GM23338 (cell line): ENCODE measurements around the gene PIK3C2G. TPM values are rescaled to one million over a fixed set of nuclear protein-coding genes. Genes with fewer than 3 reads are reported as not detected.

ENCODE experiments used
- ATAC-seq: fragments of 200-7000 bp; cut with Tn5 transposase; 3 replicates; pipeline ENCODE4 v1.9.1; 2020
- DNase-seq: peaks from one replicate; pipeline ENCODE4 v3.0.0-alpha.2; 2015; ENCODE audit warnings: low spot score
- H2AFZ ChIP-seq: fragments of 200-600 bp; sonication (generic); 2 replicates; pipeline ENCODE4 v1.8.0; 2016; ENCODE audit warnings: antibody characterized with exemption, mild to moderate bottlenecking, moderate library complexity
- H3F3A ChIP-seq: fragments of 200-600 bp; sonication (generic); replicated peaks from 2 replicates; pipeline ENCODE4 v1.8.0; 2017; ENCODE audit warnings: antibody characterized with exemption, mixed run types, low read depth
- H3K27ac ChIP-seq: fragments of 200-600 bp; sonication (generic); 2 replicates; pipeline ENCODE4 v1.6.1; 2016; ENCODE audit warnings: low read depth
- H3K27me3 ChIP-seq: fragments of 200-600 bp; sonication (generic); 2 replicates; pipeline ENCODE4 v1.8.0; 2016; ENCODE audit warnings: mild to moderate bottlenecking, mixed run types, moderate library complexity; ENCODE audit not compliant: insufficient read depth
- H3K36me3 ChIP-seq: fragments of 200-600 bp; sonication (generic); 2 replicates; pipeline ENCODE4 v1.8.0; 2016; ENCODE audit warnings: mild to moderate bottlenecking; ENCODE audit not compliant: insufficient read depth
- H3K4me1 ChIP-seq: fragments of 200-600 bp; sonication (generic); 2 replicates; pipeline ENCODE4 v1.8.0; 2016; ENCODE audit warnings: mild to moderate bottlenecking, moderate library complexity; ENCODE audit not compliant: insufficient read depth
- H3K4me2 ChIP-seq: fragments of 200-600 bp; sonication (generic); 2 replicates; pipeline ENCODE4 v1.7.1; 2017; ENCODE audit warnings: mixed run types
- H3K4me3 ChIP-seq: fragments of 200-600 bp; sonication (generic); 2 replicates; pipeline ENCODE4 v1.6.1; 2016; ENCODE audit warnings: mixed run types
- H3K79me2 ChIP-seq: fragments of 200-600 bp; sonication (generic); replicated peaks from 2 replicates; pipeline ENCODE4 v1.8.0; 2017; ENCODE audit warnings: mild to moderate bottlenecking; ENCODE audit not compliant: insufficient read depth
- H3K9me2 ChIP-seq: fragments of 200-600 bp; sonication (generic); 2 replicates; pipeline ENCODE4 v1.8.0; 2017; ENCODE audit not compliant: insufficient read depth
- H4K20me1 ChIP-seq: fragments of 200-600 bp; sonication (generic); replicated peaks from 2 replicates; pipeline ENCODE4 v1.8.0; 2017; ENCODE audit warnings: mild to moderate bottlenecking; ENCODE audit not compliant: insufficient read depth
- H3K27ac Mint-ChIP-seq: 2 replicates; pipeline ENCODE4 v1.8.0; 2020; ENCODE audit warnings: inconsistent platforms, mild to moderate bottlenecking, moderate library complexity, mixed read lengths
- H3K27me3 Mint-ChIP-seq: 3 replicates; pipeline ENCODE4 v1.8.0; 2022; ENCODE audit warnings: low read depth, mild to moderate bottlenecking, moderate library complexity, mixed read lengths, inconsistent platforms; ENCODE audit not compliant: insufficient read depth, poor library complexity
- H3K36me3 Mint-ChIP-seq: 3 replicates; pipeline ENCODE4 v1.8.0; 2021; ENCODE audit warnings: low read depth, mild to moderate bottlenecking, inconsistent platforms, moderate library complexity, mixed read lengths
- H3K4me1 Mint-ChIP-seq: 3 replicates; pipeline ENCODE4 v1.8.0; 2020; ENCODE audit warnings: mild to moderate bottlenecking, inconsistent platforms, mixed read lengths
- H3K4me3 Mint-ChIP-seq: 3 replicates; pipeline ENCODE4 v1.8.0; 2021; ENCODE audit warnings: moderate library complexity, mild to moderate bottlenecking, inconsistent platforms, mixed read lengths
- H3K9me3 Mint-ChIP-seq: 3 replicates; pipeline ENCODE4 v1.8.0; 2020; ENCODE audit warnings: moderate library complexity, mild to moderate bottlenecking, inconsistent platforms, mixed read lengths
- ETS1 ChIP-seq: IDR thresholded peaks from 2 replicates; pipeline ENCODE4 v1.6.1; 2016; ENCODE audit warnings: antibody characterized with exemption
- EZH2 ChIP-seq: fragments of 200-600 bp; sonication (generic); IDR thresholded peaks from one replicate; pipeline ENCODE4 v1.8.0; 2017; ENCODE audit warnings: antibody characterized with exemption, mild to moderate bottlenecking, low read depth; ENCODE audit not compliant: unreplicated experiment
- EZH2phosphoT487 ChIP-seq: fragments of 200-600 bp; sonication (generic); IDR thresholded peaks from one replicate; pipeline ENCODE4 v1.8.1; 2018; ENCODE audit warnings: antibody characterized with exemption; ENCODE audit not compliant: unreplicated experiment
- NANOG ChIP-seq: IDR thresholded peaks from 2 replicates; pipeline ENCODE4 v1.6.1; 2016; ENCODE audit warnings: antibody characterized with exemption, borderline replicate concordance
- REST ChIP-seq: IDR thresholded peaks from one replicate; pipeline ENCODE4 v1.6.1; 2018; ENCODE audit warnings: antibody characterized with exemption; ENCODE audit not compliant: unreplicated experiment
- STAT1 ChIP-seq: IDR thresholded peaks from one replicate; pipeline ENCODE4 v1.6.1; 2016; ENCODE audit warnings: antibody characterized with exemption; ENCODE audit not compliant: unreplicated experiment
- ZNF114 ChIP-seq: fragments of 250-450 bp; sonication (Bioruptor Pico); IDR thresholded peaks from 2 replicates; pipeline ENCODE4 v1.5.0; 2020; ENCODE audit warnings: mild to moderate bottlenecking, moderate library complexity
- polyA plus RNA-seq: library from polyadenylated mRNA; unstranded; fragments of >200 nt; fragmentation: Nextera tagmentation; extraction: Ambion mirVana; gene quantifications from 2 replicates; pipeline ENCODE4 v1.2.1, GENCODE V29; 2016
- total RNA-seq: library from RNA; depleted of rRNA; stranded (reverse); fragments of >200 nt; shearing (Covaris generic); gene quantifications from 2 replicates; pipeline ENCODE4 v1.2.3, GENCODE V29; 2014
- TF ChIP-seq, protein P1 (sequence below): fragments of 250-450 bp; sonication (Bioruptor Pico); IDR thresholded peaks from 2 replicates; pipeline ENCODE4 v1.5.0; 2020; ENCODE audit warnings: mild to moderate bottlenecking, moderate library complexity
- TF ChIP-seq, protein P2 (sequence below), 2 experiments: fragments of 200-600 bp in 1 of 2; sonication (generic) in 1 of 2; conservative IDR thresholded peaks; 2 replicates each; pipeline versions ENCODE4 v1.5.1 to v1.6.1; 2016 to 2017; ENCODE audit warnings: antibody characterized with exemption in 2 of 2, low read depth in 2 of 2, mild to moderate bottlenecking in 2 of 2, moderate library complexity in 1 of 2

The PIK3C2G gene
- total and polyA plus RNA-seq, 2 experiments from 2014 or later, result not detected

DNA sequence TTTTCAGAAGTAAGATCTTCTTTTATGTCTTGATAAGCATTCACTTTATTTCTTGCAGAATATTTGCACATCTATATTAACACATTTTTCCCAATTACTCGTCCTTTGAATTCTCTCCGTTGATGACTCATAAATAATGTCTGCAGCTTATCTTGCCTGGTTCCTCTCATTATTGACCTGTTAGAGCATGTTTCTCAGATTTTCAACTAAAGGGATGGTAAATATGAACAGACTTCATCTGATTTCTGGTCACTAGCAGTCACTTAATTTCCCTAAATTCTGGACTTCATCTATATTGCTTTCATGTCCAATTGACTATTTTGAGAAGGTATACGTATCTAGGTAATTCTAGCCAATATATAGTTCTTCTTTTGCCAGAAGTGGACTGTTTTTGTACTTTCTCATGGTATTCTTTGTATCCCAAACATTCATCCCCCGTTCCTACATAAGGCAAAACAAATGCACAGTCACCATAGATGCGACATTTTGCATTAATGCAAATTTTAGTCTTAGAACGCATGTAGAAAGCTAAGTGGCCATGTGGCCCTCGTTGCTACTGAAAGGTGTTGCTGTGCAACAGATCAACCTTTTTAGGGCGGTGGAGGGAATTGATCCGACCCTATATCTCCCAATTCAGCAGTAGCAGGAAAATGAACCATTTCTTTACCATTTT is 6.2 kb downstream of the PIK3C2G start (continued):
- TF ChIP-seq, protein P1, sequence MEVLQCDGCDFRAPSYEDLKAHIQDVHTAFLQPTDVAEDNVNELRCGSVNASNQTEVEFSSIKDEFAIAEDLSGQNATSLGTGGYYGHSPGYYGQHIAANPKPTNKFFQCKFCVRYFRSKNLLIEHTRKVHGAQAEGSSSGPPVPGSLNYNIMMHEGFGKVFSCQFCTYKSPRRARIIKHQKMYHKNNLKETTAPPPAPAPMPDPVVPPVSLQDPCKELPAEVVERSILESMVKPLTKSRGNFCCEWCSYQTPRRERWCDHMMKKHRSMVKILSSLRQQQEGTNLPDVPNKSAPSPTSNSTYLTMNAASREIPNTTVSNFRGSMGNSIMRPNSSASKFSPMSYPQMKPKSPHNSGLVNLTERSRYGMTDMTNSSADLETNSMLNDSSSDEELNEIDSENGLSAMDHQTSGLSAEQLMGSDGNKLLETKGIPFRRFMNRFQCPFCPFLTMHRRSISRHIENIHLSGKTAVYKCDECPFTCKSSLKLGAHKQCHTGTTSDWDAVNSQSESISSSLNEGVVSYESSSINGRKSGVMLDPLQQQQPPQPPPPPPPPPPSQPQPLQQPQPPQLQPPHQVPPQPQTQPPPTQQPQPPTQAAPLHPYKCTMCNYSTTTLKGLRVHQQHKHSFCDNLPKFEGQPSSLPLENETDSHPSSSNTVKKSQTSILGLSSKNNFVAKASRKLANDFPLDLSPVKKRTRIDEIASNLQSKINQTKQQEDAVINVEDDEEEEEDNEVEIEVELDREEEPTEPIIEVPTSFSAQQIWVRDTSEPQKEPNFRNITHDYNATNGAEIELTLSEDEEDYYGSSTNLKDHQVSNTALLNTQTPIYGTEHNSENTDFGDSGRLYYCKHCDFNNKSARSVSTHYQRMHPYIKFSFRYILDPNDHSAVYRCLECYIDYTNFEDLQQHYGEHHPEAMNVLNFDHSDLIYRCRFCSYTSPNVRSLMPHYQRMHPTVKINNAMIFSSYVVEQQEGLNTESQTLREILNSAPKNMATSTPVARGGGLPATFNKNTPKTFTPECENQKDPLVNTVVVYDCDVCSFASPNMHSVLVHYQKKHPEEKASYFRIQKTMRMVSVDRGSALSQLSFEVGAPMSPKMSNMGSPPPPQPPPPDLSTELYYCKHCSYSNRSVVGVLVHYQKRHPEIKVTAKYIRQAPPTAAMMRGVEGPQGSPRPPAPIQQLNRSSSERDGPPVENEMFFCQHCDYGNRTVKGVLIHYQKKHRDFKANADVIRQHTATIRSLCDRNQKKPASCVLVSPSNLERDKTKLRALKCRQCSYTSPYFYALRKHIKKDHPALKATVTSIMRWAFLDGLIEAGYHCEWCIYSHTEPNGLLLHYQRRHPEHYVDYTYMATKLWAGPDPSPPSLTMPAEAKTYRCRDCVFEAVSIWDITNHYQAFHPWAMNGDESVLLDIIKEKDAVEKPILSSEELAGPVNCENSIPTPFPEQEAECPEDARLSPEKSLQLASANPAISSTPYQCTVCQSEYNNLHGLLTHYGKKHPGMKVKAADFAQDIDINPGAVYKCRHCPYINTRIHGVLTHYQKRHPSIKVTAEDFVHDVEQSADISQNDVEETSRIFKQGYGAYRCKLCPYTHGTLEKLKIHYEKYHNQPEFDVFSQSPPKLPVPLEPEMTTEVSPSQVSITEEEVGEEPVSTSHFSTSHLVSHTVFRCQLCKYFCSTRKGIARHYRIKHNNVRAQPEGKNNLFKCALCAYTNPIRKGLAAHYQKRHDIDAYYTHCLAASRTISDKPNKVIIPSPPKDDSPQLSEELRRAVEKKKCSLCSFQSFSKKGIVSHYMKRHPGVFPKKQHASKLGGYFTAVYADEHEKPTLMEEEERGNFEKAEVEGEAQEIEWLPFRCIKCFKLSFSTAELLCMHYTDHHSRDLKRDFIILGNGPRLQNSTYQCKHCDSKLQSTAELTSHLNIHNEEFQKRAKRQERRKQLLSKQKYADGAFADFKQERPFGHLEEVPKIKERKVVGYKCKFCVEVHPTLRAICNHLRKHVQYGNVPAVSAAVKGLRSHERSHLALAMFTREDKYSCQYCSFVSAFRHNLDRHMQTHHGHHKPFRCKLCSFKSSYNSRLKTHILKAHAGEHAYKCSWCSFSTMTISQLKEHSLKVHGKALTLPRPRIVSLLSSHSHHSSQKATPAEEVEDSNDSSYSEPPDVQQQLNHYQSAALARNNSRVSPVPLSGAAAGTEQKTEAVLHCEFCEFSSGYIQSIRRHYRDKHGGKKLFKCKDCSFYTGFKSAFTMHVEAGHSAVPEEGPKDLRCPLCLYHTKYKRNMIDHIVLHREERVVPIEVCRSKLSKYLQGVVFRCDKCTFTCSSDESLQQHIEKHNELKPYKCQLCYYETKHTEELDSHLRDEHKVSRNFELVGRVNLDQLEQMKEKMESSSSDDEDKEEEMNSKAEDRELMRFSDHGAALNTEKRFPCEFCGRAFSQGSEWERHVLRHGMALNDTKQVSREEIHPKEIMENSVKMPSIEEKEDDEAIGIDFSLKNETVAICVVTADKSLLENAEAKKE, result no peak
- TF ChIP-seq NANOG, result no peak
- TF ChIP-seq ZNF114, result no peak
- no peak for TF ChIP-seq EZH2phosphoT487
- no peak for TF ChIP-seq EZH2

DNA sequence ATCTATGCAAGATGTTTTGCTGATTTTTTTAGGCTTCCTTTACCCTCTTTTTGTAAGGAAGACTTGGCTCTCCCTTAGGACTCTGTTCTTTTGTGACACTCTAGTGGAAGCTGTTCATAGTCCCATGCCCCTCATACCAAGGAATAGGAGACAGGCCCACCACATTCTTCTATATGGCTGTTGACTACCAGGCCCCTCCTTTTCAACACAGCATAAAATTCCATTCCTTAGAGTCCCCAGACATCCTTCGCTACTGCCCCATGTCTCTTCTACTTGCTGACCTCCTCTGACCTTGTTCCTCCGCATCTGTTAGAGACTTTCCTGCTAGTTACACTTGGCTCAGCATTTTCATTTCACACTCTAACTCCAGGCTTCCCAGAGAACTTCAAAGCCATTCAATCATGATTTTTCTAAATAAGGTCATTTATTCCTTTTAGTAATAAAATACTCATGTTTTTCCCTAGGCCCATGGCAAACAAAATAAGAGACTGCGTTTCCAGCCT is 9.7 kb downstream of the PIK3C2G start:
- H3K79me2 ChIP-seq, result no peaks in the 10 kb centered on the region
- no peak overlapping the region for H3K27ac ChIP-seq
- H3K4me2 ChIP-seq, result no peak overlapping the region

More for the DNA sequence above, 9.7 kb downstream of the PIK3C2G start:
- Histone ChIP-seq H3K36me3 (no peaks in the 10 kb centered on the region), H3K9me2 (no peaks in the 10 kb centered on the region), H2AFZ (no peak overlapping the region), H3K4me3 (no peak overlapping the region), H3K27me3 (no peaks in the 10 kb centered on the region), H3F3A (no peaks in the 10 kb centered on the region), H4K20me1 (no peaks in the 10 kb centered on the region), H3K4me1 (0 out of 2 replicates have a peak, but pooled peaks cover 2% of the 10 kb centered on the region)
- ATAC-seq, result no peak; the same call in 2 of the 3 replicates
- Mint-ChIP-seq H3K4me1 (peaks cover 2% of the 10 kb centered on the region), H3K36me3 (no peaks in the 10 kb centered on the region), H3K9me3 (peaks cover 2% of the 10 kb centered on the region; the same call in 1 of the 3 replicates), H3K27ac (no peak overlapping the region), H3K27me3 (peaks cover 3% of the 10 kb centered on the region), H3K4me3 (no peak overlapping the region)
- TF ChIP-seq ETS1, result no peak
- TF ChIP-seq, protein P2, sequence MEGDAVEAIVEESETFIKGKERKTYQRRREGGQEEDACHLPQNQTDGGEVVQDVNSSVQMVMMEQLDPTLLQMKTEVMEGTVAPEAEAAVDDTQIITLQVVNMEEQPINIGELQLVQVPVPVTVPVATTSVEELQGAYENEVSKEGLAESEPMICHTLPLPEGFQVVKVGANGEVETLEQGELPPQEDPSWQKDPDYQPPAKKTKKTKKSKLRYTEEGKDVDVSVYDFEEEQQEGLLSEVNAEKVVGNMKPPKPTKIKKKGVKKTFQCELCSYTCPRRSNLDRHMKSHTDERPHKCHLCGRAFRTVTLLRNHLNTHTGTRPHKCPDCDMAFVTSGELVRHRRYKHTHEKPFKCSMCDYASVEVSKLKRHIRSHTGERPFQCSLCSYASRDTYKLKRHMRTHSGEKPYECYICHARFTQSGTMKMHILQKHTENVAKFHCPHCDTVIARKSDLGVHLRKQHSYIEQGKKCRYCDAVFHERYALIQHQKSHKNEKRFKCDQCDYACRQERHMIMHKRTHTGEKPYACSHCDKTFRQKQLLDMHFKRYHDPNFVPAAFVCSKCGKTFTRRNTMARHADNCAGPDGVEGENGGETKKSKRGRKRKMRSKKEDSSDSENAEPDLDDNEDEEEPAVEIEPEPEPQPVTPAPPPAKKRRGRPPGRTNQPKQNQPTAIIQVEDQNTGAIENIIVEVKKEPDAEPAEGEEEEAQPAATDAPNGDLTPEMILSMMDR (conservative IDR thresholded peaks at IDR 0.05; ENCODE audit: low read depth in 2 of 2), result no peak
- TF ChIP-seq EZH2, result no peak
- TF ChIP-seq ZNF114, result no peak
- TF ChIP-seq REST, result no peak
- TF ChIP-seq STAT1, result no peak
- peak; percentile 8 for DNase-seq
